HG02678 (cell line): ENCODE results near the gene SERINC4.

ENCODE experiments used
- ATAC-seq: cut with Tn5 transposase; IDR thresholded peaks from one replicate; pipeline ENCODE4 v1.9.1; 2021; ENCODE audit warnings: mild to moderate bottlenecking, moderate library complexity; ENCODE audit not compliant: unreplicated experiment

SERINC4 gene

DNA sequence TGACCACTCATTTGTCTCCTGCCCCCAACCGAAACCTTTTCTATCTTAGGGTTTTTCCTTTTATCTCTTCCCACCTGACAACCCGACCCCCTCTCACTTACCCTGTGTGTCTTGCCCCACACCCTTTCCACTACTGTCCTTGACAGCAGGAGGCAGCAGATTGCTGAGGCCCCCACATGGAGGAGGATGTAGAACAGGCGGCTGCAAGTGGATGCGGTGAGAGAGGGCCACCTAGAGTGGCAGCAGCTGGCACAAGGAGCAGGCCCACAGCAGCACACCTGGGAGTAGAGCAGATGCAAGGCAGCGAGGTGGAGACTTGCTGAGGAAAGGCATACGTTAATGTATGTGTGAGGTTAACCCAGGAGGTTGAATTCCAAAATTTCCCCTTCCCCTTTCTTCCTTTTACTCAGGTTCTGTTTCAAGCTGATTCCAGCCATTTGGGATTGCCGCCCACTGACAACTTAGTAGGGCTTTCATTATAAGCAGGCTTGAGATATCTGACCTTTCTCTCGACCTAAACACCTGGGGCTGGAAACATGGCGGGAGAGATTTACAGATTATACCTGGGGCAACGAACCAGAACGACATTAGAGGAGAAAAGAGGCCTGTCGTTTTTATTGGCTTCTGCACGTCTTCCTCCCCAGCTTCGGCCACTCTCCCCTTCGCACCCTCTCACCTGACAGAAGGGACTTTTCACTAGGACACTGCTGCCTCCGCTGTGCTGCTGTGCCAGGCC lies 643 bp downstream of the SERINC4 start:
- no peak for ATAC-seq

DNA sequence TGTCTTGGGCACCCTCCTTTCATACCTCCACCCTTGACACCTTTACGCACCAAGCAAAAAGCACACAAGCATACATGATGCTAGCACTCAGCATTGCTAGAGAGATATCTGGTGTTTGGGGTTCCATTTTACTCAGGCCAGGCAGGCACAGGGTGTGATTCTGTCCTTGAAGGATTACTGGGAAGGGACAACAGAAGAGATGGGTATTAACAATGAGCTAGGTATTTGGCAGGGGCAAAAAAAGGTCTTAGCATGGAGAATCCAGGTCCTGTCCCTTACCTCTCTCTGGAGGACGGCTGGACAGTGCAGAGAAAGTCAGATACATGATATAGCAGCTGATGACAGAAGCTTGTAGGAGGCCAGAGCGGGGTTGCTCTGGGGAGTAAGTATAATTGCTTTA lies 3.5 kb downstream of the SERINC4 start:
- no peak for ATAC-seq

DNA sequence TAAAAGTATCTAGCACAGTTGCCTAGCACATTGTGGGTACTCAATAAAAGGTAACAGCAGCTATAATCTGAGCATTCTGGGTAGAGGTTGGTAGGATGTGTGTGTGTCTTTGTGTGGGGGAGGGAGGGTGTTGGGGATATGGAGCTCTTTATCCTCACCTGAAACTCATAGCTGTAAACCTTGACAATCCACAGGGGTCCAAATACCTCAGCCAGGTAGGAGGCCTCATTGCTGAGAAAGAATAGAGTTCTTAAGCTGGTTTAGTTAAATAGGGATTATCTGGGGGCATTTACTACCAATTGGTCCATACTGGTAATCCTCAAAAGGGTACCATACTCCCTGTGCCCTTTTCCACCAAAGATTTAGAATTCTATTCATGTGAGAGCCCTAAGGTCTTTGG lies 4.0 kb downstream of the SERINC4 start:
- no peak for ATAC-seq

DNA sequence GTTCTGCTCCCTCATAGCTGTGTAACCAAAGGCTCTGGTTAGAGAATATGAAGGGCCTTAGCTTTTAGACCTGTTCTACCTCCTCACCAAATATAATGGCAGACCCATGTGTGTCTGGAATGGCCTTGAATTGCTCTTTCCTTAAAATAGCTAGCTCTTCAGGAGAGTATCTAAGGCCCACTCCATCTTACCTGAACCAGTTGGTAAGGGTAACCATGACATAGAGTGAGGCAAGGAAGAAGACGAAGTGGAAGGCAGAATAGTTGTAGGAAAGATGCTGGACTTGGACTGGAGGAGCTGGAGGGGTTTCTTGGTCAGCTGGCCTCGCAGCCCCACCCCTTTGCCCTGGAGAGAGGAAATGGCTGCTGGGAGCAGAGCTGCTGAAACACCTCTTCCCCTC lies 4.8 kb downstream of the SERINC4 start:
- no peak for ATAC-seq

DNA sequence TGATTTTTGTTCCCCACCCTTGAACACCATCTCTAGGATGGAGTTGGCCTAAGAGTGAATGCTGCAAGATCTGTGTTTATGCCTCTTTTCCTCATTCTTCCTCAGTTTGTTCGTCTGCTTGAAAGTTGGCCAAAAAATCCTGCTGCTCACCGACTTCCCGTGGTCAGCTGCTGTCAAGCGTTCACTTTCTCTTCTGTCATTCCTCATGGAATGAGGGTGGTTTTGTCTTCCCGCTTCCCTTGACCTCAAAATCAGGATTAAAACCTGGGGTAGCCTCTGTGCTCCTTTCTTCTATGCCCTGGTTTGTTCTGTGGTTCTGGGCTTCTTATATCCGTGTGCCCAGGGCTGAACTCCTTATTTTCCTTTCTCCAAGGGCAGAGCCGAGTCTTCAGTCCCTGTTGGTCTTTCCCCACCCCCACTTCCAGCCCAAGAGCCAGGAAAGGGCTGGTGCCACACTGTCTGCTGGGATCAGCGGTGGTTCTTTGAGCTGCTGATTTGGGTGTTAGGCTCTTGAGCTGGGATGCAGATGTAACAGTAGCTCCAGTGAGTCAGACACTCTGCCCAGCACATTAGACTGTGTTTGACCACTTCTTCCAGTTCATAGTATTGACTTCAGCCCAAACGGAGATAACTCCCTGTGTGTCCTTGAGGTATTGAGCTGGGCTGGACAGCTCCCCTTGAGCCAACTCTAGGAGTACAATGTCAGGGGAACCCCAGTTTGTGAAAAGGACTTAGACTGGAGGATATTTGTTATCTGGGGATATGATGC lies 5.6 kb downstream of the SERINC4 start:
- ATAC-seq: no peak

DNA sequence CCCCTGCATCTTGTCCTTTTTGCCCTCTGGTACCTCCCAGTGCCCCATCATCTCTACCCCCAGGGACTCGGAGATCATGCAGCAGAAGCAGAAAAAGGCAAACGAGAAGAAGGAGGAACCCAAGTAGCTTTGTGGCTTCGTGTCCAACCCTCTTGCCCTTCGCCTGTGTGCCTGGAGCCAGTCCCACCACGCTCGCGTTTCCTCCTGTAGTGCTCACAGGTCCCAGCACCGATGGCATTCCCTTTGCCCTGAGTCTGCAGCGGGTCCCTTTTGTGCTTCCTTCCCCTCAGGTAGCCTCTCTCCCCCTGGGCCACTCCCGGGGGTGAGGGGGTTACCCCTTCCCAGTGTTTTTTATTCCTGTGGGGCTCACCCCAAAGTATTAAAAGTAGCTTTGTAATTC lies 6.4 kb downstream of the SERINC4 start:
- ATAC-seq: no peak

DNA sequence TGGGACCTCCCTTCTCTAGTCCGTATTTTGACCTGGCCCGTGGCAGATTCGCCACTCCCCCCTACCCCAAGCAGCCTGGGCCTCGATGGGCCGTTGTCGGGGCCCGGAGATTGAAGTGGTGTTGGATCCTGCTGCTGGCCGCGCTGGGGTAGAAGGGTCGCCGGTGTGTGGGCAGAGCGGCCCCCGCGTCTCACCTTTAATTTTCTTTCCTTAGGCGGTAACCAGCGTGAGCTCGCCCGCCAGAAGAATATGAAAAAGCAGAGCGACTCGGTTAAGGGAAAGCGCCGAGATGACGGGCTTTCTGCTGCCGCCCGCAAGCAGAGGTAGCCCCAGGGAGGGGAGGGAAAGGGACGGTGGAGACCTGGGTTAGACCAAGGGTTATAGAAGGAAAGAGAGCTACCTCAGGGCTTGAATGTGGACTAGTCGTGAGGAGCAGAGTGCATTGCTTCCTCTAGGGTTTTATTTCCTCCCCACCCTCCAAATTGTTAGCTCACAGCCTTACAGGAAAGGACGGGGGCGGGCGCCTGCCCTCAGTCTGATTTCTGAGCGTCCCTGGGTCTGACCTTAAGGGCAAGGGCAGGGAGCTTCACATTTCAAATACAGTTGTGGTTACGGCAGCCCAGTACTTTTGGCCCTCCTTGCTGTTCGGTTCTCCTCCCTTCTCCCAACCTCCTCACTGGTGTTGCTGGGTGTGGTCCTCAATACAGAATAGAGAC lies 7.1 kb downstream of the SERINC4 start:
- ATAC-seq: no peak

DNA sequence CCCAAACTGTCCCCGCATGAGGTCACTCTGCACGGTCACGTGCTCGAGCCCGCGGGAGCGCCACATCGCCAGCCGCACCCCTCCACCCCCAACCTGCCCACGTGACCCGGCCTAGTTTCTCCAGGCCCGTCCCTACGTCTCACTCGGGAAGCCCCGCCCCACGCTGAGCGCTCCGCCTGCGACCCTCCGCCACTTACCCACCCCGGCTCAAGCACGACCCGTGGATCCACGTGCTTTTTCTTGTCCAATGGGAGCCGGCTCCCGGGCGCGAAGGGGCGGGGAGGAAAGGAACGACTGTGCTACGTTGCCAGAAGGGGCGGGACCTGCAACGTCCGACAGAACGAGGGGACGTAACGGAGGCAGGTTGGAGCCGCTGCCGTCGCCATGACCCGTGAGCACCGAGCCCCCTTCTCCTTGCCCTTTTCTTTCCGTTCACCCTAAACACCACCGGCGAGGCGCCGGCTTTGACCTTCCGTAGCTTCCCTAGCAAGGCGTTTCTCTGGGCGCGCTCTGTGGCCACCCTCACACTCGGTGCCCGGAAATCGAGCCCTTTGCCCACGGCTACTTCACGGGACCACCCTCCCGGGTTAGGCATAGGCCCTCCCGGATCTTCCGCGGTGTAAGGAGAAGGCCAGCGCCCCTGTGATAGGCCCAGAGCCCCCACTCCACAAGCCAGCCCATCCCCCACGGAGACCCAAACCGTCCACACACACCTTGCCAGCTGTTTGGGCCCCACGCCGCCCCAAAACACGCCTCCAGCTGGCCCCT lies 7.8 kb downstream of the SERINC4 start, which contains the start of gene SERF2:
Gene SERF2, plus strand, starts transcription at position 328 of the 768 bp plus-strand sequence. Its CDS starts 57 bp downstream, at position 385.
- ATAC-seq: peak; percentile 89

DNA sequence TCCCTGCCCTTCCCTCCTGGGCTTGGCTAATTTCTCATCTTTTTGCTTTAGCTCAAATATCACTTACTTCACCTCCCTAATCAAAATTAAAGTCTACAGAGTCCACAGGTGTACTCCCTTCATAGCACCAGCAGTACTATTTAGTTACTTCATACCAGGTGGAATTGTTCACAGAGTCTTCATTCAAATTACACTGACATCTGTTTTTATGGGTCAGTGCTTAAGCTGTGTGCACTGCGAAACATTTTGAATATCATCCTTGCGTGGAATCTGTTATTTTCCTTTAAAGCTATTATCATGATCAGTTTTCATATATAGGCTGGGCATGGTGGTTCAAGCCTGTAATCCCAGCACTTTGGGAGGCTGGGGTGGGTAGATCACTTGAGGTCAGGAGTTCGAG lies 10.6 kb downstream of the SERINC4 start:
- ATAC-seq: no peak

DNA sequence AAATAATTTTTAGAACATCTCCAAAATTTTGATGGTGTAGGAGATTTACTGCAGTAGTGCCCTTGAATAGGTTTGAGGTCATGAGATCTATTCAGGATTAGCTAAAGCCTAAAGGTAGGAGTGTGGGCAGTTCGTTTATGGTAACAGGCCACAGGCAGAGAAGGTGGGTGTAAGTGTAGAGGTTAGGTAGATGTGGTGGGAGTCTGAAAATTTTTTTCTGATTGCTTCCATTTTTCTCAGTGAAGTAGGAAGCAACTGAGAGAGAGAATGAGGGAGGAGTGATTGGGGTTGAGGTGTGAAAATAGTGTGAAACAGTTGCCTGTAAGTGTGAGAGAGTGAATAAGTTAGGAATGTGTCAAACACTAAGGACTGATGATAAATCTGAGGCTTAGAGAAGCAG lies 21.0 kb downstream of the SERINC4 start:
- ATAC-seq: no peak

DNA sequence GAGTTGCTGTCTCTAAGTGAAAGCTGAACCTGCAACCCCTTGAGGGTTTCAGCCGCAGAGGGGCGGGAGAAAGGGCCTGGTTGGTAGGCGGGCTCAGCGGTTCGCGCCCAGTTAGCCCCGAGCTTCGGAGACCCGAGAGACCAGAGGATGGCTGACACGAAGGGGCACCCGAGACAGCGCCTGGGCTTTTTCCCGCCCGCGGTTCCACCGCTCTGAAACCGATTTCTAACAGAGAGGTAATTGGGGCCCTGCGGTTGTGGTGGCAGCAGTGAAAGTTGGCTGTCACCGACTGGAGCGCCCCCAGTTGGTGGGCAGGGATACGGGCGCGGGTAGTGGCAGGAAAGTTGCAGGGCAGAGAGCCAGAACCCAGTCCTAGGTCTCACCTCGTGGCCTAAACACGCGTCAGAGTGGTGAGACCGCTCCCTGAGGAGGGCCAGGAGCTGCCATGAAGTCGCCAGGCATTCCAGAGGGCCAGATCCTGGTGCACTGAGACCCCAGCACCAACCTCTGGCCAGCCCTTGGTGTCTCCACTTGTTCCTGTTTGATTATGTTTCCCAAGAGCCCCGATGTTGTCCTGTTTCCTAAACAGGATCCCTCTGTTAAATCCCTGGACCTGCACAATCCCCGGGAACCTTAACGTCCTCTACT lies 22.6 kb downstream of the SERINC4 start:
- peak; percentile 55 for ATAC-seq

DNA sequence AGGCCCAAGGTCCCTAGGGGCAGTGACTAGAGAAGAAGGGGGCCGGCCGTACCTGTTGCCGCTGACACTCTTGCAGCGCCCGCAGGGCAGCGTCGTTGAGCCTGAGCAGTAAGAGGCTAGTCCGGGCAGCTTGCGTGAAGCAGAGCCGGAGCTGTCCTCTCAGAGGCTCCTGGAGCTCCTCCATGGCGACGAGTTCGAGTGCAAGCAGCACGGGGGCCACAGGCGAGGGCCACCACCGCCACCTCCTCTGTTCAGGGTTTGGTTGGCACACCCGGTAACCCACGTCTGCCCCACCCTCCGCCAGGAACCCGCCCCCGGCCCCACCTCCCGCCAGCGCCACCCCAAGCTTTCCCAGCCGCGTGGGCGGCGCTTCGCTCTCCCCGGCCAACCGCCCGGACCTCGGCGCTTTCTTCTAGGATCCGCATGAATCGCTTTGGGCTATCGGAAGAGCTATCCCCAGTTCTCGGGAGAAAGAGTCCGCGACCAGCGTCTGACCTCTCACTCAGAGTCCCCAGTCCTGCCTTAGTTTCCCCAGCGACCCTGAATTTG lies 23.2 kb downstream of the SERINC4 start, which contains the start of gene ELL3:
Gene ELL3, minus strand, starts transcription at position 249 of the 549 bp plus-strand sequence. Its CDS starts 65 bp downstream, at position 184.
- peak; percentile 37 for ATAC-seq

DNA sequence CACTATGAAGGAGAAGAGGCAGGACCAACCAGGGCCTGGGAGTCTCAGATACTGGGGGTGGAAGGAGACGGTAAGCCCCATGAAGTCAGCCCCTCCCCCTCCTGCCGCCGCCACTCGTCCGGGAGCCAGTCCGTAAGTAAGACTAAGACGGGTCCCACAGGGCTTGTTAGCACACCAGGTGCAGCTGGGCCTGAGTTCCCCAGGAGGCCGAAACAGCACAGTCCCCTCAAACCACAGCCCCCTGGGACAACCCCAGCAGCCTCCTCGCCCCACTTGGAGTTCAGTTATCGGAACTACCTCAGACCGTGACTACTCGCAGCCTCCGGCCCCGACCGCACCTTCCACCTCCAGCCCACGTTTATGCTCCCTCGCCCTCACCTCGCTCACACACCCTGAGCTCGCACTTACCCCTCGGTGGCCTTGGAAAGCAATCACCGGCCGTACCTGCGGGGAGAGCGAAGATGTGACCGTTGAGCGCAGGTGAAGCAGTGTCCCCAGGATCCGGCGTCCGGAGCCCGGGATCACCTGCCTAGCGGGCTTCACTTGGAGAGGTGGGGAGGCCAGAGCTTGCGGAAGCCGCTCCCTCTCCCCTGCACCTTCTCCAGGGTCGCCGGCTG lies 23.8 kb downstream of the SERINC4 start:
- peak; percentile 73 for ATAC-seq

DNA sequence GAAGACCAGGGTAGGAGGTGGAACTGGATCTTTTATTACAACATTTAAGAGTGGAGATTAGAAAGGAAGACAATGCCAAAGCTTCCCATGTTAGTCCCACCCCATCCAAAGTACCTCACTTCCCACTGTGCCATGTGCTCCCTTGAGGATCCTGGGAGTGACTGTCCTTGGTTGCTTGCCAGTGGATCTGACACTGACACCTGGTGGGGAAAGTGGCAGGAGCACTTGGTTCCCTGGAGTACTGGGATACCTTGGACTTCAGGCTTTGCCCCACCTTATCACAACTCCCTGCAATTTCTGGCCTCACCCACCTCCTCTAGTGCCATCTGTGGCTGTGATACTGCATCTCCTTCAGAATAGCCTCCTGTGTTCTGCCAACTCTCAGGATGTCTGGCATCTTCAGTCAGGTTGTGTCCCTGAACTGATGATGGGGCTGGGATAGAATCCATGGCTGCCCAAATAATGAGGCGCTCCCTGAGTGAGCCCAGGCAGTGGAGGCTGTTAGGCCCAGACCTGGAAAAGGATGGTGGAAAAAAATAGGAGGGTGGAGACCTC lies 24.5 kb downstream of the SERINC4 start:
- no peak for ATAC-seq

DNA sequence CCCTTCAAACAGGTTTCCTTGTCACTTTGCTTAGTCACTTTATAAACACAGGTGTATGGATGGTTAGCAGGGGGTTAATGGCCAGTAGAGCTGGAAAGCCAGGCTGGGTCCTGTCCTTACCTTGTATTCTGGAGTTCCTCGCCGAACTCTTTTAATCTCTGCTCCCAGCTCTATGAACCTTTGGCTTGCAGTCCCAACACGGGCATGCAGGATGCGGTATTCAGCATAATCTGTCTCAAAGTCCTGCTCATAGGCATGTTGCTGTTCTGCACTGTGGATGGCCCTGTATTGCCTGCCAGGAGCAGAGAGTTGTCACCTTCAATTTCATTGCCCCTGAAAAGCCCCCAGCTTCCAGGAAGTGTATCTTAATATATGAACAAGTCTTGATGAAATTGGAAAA lies 26.0 kb downstream of the SERINC4 start:
- no peak for ATAC-seq

DNA sequence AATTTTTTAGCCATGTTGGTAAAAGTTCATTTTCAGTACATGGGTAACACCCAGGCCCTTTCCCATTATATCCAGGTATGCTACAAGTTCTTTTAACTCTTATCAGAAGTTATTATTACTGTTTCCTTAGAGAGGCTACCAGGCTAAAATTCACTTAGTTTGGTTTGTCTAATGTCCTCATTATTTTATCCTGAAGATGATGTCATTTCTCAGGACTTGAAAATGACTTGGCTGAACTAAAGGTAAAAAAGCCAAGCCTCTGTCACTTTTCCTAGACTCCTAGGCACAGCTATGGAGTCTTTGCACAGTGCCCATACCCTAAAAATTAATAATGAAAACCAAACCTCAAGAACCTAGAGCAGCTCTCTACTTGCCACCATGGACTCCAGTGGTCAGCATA lies 27.4 kb downstream of the SERINC4 start:
- no peak for ATAC-seq

DNA sequence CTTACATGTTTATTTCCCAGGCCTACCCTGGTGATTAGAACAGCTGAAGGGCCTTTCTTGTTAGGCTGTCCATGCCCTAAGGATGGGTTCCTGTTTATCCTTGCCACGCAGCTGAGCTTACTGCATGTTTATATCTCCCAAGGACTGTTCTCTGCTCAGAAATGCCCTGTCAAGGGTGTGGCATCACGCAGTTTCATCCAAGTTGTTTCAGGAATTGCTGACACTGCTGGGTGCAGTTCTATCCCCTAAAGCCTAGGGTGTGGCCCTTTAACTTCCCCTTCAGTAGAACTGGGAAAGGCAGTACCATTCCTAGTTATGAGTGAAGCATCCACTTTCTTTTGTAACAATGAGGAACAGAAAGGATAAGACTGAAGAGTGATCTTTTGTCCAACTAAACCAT lies 28.2 kb downstream of the SERINC4 start:
- no peak for ATAC-seq

DNA sequence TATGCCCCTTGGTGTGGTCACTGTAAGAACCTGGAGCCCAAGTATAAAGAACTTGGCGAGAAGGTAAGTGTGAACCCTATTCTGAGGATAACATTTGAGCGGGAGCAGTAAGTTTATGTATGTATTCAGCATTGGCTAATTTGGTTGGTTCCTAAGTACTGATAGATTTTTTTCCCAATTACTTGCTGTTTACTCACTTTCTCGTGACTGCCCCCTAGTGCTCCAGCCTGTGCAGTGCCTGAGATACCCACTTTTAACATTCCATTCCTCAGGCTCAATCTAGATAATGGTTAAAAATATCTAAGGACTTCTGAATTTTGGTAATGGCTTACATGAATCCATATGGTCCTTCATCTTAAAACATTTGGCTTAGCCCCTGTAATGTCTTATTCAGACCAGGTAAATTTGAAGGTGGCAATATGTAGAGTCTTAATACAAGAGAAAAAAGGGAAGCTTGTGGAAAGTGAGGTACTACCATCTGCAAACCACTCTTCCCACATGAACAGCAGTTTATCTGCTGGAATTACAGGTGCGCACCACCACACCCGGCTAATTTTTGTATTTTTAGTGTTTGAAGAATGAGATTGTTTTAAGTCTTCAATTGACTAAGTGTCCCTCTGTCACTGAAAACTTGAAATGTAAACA lies 30.3 kb downstream of the SERINC4 start:
- ATAC-seq: no peak
